Measurements from ENCODE around the gene FOXG1.

The FOXG1 gene

GRCh38 chr14:28777471-28778137, 11.0 kb downstream of the FOXG1 start:
- H3K36me3 Mint-ChIP-seq (ENCODE audit: low read depth), result no peaks in the 10 kb centered on the region
- peaks cover 100% of the 10 kb centered on the region for H3K27me3 Mint-ChIP-seq (ENCODE audit: low read depth)
- H3K4me1 Mint-ChIP-seq, result peaks cover 8% of the 10 kb centered on the region
- peaks cover 3% of the 10 kb centered on the region for H3K9me3 Mint-ChIP-seq
- TF ChIP-seq CTCF (IDR thresholded peaks at IDR 0.05; ENCODE audit: unreplicated experiment in 3 of 3), result no peak
- H3K27ac Mint-ChIP-seq, result no peak overlapping the region
- no peak overlapping the region for H3K4me3 Mint-ChIP-seq

GRCh38 chr14:28778138-28779117, 11.8 kb downstream of the FOXG1 start:
- H3K27ac Mint-ChIP-seq, result no peak overlapping the region
- H3K27me3 Mint-ChIP-seq (ENCODE audit: low read depth), result peaks cover 100% of the 10 kb centered on the region

GRCh38 chr14:28779456-28779855, 12.9 kb downstream of the FOXG1 start:
- Mint-ChIP-seq H3K9me3 (peaks cover 3% of the 10 kb centered on the region), H3K27me3 (ENCODE audit: low read depth) (peaks cover 100% of the 10 kb centered on the region), H3K36me3 (ENCODE audit: low read depth) (no peaks in the 10 kb centered on the region), H3K27ac (no peak overlapping the region), H3K4me1 (peaks cover 5% of the 10 kb centered on the region), H3K4me3 (no peak overlapping the region)
- TF ChIP-seq CTCF (IDR thresholded peaks at IDR 0.05; ENCODE audit: unreplicated experiment in 3 of 3), result no peak

More at GRCh38 chr14:28778138-28779117, 11.8 kb downstream of the FOXG1 start:
- peaks cover 3% of the 10 kb centered on the region for H3K9me3 Mint-ChIP-seq
- H3K36me3 Mint-ChIP-seq (ENCODE audit: low read depth), result no peaks in the 10 kb centered on the region
- TF ChIP-seq CTCF (IDR thresholded peaks at IDR 0.05; ENCODE audit: unreplicated experiment in 3 of 3), result no peak
- no peak overlapping the region for H3K4me3 Mint-ChIP-seq
- H3K4me1 Mint-ChIP-seq, result peaks cover 8% of the 10 kb centered on the region

- H3K4me1 Mint-ChIP-seq, result peaks cover 8% of the 10 kb centered on the region
- H3K9me3 Mint-ChIP-seq, result peaks cover 3% of the 10 kb centered on the region
- H3K36me3 Mint-ChIP-seq (ENCODE audit: low read depth), result no peaks in the 10 kb centered on the region
- no peak overlapping the region for H3K27ac Mint-ChIP-seq
- no peak for TF ChIP-seq CTCF (IDR thresholded peaks at IDR 0.05; ENCODE audit: unreplicated experiment in 3 of 3)
- no peak overlapping the region for H3K4me3 Mint-ChIP-seq
- peaks cover 100% of the 10 kb centered on the region for H3K27me3 Mint-ChIP-seq (ENCODE audit: low read depth)
Measured at GRCh38 chr14:28780843-28781820, 14.5 kb downstream of the FOXG1 start.

- Mint-ChIP-seq H3K27me3 (ENCODE audit: low read depth) (peaks cover 100% of the 10 kb centered on the region), H3K27ac (no peak overlapping the region), H3K4me1 (peaks cover 8% of the 10 kb centered on the region), H3K4me3 (no peak overlapping the region), H3K36me3 (ENCODE audit: low read depth) (no peaks in the 10 kb centered on the region), H3K9me3 (peaks cover 3% of the 10 kb centered on the region)
- TF ChIP-seq CTCF (IDR thresholded peaks at IDR 0.05; ENCODE audit: unreplicated experiment in 3 of 3), result no peak
Measured at GRCh38 chr14:28782301-28782700, 15.7 kb downstream of the FOXG1 start.

All from nephron (organoid).